ENCODE data around the gene RGS11. TPM values are rescaled to one million over a fixed set of nuclear protein-coding genes. Genes with fewer than 3 reads are reported as not detected.

The RGS11 gene
- total and polyA plus RNA-seq, 11 donors, result 1.1 to 19.5 (median 11.8) TPM

DNA sequence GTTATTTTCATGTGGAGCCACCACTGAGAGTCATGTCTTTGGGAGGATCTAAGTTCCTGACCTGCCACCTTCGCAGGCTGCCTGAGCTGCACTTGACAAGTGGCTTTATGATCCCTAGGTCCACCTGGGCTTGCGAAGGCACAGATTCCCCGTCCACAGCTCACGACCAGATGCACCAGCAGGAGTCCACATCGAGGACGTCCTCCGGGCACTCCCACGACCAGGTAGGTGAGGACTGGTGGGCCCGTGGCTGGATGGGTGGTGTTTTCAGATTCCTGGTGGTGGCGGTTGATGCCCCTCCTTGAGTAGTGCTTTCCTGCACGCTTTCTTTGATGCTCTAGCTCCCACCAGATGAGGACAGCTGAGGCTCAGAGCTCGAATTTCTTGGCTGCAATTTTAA is 26.3 kb downstream of the RGS11 start:
- Histone ChIP-seq H3K9me3 (no peaks in the 10 kb centered on the region), H3K27me3 (no peaks in the 10 kb centered on the region), H3K4me1 (peaks cover 0 to 24% (median 4%) of the 10 kb centered on the region in 12 donors), H3K4me3 (no peak overlapping the region), H3K36me3 (peaks cover 0 to 56% (median 27%) of the 10 kb centered on the region in 9 donors), H3K27ac (no peak overlapping the region)
- WGBS, 4 donors, result 88 to 93% (median 90%) methylated on average over 11 to 12 of the region's 12 CpGs
- TF ChIP-seq, protein P1, sequence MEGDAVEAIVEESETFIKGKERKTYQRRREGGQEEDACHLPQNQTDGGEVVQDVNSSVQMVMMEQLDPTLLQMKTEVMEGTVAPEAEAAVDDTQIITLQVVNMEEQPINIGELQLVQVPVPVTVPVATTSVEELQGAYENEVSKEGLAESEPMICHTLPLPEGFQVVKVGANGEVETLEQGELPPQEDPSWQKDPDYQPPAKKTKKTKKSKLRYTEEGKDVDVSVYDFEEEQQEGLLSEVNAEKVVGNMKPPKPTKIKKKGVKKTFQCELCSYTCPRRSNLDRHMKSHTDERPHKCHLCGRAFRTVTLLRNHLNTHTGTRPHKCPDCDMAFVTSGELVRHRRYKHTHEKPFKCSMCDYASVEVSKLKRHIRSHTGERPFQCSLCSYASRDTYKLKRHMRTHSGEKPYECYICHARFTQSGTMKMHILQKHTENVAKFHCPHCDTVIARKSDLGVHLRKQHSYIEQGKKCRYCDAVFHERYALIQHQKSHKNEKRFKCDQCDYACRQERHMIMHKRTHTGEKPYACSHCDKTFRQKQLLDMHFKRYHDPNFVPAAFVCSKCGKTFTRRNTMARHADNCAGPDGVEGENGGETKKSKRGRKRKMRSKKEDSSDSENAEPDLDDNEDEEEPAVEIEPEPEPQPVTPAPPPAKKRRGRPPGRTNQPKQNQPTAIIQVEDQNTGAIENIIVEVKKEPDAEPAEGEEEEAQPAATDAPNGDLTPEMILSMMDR (IDR thresholded peaks at IDR 0.05), result no peak
- TF ChIP-seq POLR2A (IDR thresholded peaks at IDR 0.05), result no peak
- intact Hi-C loops (cut with DNase I), result loop anchor here in 1 of 10 donors (10.0 kb wide), 1 partner anchor 95 kb away; no protein-coding TSS in a partner anchor
- no peak for ATAC-seq
- DNase-seq, result no peak

DNA sequence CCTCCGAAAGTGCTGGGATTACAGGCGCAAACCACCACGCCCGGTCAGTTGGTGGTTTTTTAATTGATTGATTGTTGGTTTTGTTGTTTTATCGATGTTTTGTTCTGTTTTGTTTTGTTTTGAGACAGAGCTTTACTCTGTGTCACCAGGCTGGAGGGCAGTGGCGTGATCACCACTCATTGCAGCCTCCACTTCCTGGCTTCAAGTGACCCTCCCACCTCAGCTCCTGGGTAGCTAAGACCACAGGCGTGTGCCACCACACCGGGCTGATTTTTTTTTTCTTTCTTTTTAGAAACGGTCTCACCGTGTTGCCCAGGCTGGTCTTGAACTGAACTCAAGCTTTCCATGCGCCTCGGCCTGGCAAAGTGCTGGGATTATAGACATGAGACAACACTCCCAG is 28.7 kb downstream of the RGS11 start:
- no peak for DNase-seq

DNA sequence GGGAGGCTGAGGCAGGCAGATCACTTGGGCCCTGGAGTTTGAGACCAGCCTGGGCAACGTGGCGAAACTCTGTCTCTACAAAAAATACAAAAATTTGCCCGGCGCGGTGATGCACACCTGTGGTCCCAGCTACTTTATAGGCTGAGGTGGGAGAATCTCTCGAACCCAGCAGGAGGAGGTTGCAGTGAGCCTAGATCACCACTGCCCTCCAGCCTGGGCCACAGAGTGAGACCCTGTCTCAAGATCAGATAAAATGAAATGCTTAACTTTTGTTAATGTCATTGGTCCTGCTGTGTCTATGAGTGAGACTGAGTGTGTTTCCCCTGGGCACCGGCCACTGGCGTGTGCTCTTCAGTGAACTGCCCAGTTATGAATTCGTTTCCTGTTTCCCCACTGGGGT is 30.6 kb downstream of the RGS11 start:
- 89 to 95% (median 92%) methylated on average over 9 of the region's 9 CpGs for WGBS, 4 donors
- no peak for ATAC-seq
- no peaks in the 10 kb centered on the region for H3K9me3 ChIP-seq
- DNase-seq, result no peak
- no peaks in the 10 kb centered on the region for H3K27me3 ChIP-seq
- no peak overlapping the region for H3K27ac ChIP-seq
- H3K36me3 ChIP-seq, result peaks cover 0 to 23% (median 6%) of the 10 kb centered on the region in 9 donors
- intact Hi-C loops (cut with DNase I), result loop anchor here in 1 of 10 donors (10.0 kb wide), 1 partner anchor 100 kb away; no protein-coding TSS in a partner anchor
- no peak for TF ChIP-seq POLR2A (IDR thresholded peaks at IDR 0.05)
- TF ChIP-seq, protein P1 (IDR thresholded peaks at IDR 0.05), result no peak
- no peak overlapping the region for H3K4me3 ChIP-seq
- H3K4me1 ChIP-seq, result peaks cover 0 to 36% (median 17%) of the 10 kb centered on the region in 12 donors

More for the DNA sequence above, 28.7 kb downstream of the RGS11 start:
- H3K27me3 ChIP-seq, result no peaks in the 10 kb centered on the region
- TF ChIP-seq POLR2A (IDR thresholded peaks at IDR 0.05), result no peak
- TF ChIP-seq, protein P1 (IDR thresholded peaks at IDR 0.05), result no peak
- ATAC-seq, result no peak
- peaks cover 0 to 21% (median 3%) of the 10 kb centered on the region in 12 donors for H3K4me1 ChIP-seq
- H3K27ac ChIP-seq, result no peak overlapping the region
- H3K36me3 ChIP-seq, result peaks cover 0 to 36% (median 18%) of the 10 kb centered on the region in 9 donors
- no peaks in the 10 kb centered on the region for H3K9me3 ChIP-seq
- intact Hi-C loops (cut with DNase I), result loop anchor here in 1 of 10 donors (10.0 kb wide), 1 partner anchor 98 kb away; no protein-coding TSS in a partner anchor
- H3K4me3 ChIP-seq, result no peak overlapping the region
- WGBS, 4 donors, result 95 to 97% (median 96%) methylated on average over 12 of the region's 12 CpGs

DNA sequence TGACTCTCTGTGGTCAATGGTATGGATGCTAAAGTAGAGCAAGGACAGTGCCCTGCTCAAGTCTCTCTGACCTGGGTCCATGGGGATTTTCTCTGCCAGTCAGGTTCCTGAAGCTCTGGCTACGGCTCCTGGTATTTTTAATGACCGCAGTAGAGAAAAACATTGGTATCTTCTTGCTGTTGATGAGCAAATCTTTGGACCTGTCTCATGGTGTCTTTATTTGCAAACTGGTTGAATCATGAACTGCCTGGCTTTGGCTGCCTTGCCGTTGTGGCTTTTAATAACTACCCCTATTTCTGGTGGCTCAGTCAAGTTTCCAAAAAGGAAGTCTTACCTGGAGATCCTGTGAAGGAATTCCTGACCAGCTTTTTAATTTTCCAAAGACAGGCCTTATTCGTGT is 32.4 kb downstream of the RGS11 start:
- ATAC-seq, result peak in 2 of 4 donors; percentile 18 to 30
- intact Hi-C loops (cut with DNase I), result loop anchor here in 1 of 10 donors (10.0 kb wide), 1 partner anchor 101 kb away; no protein-coding TSS in a partner anchor

More for the DNA sequence above, 32.4 kb downstream of the RGS11 start:
- peaks cover 0 to 7% (median 0%) of the 10 kb centered on the region in 9 donors for H3K36me3 ChIP-seq
- 47 to 74% (median 67%) methylated on average over 4 of the region's 4 CpGs for WGBS, 4 donors
- DNase-seq, result peak in 1 of 5 donors; percentile 1
- TF ChIP-seq, protein P1 (IDR thresholded peaks at IDR 0.05), result no peak
- no peak for TF ChIP-seq POLR2A (IDR thresholded peaks at IDR 0.05)
- peak overlapping the region in 4 of 12 donors; percentile 22 to 53 (median 33) for H3K27ac ChIP-seq
- H3K4me3 ChIP-seq, result no peak overlapping the region
- H3K4me1 ChIP-seq, result peaks cover 0 to 48% (median 25%) of the 10 kb centered on the region in 12 donors
- H3K27me3 ChIP-seq, result no peaks in the 10 kb centered on the region
- H3K9me3 ChIP-seq, result no peaks in the 10 kb centered on the region

All from heart left ventricle (tissue), 16 donors.